ENCODE data around the gene HNRNPF. TPM values are rescaled to one million over a fixed set of nuclear protein-coding genes. Genes with fewer than 3 reads are reported as not detected.
"Not testable (repeated sequence)": the region's sequence is repeated elsewhere in the genome, so short reads cannot be mapped to it uniquely, and the experiment has no call there.

Gene HNRNPF
- total RNA-seq, 2 donors from 2014 or later, result 214 to 257 TPM

GRCh38 chr10:43426476-43426875 is 17.5 kb upstream of the HNRNPF start:
- intact Hi-C loops (cut with DNase I, micrococcal nuclease); DNase-seq; ATAC-seq: not testable (repeated sequence)

- intact Hi-C loops (cut with DNase I, micrococcal nuclease), result no loop called here
- ATAC-seq, result no peak
- no peak for DNase-seq
Observed at GRCh38 chr10:43424416-43424815, 15.4 kb upstream of the HNRNPF start.

GRCh38 chr10:43421944-43422343 is 13.0 kb upstream of the HNRNPF start:
- ATAC-seq, DNase-seq: not testable (repeated sequence)

GRCh38 chr10:43421519-43421918 is 12.5 kb upstream of the HNRNPF start:
- intact Hi-C loops (cut with DNase I, micrococcal nuclease), result no loop called here
- ATAC-seq, result no peak
- no peak for DNase-seq

More at GRCh38 chr10:43421944-43422343, 13.0 kb upstream of the HNRNPF start:
- intact Hi-C loops (cut with DNase I, micrococcal nuclease), result not testable (repeated sequence)

- intact Hi-C loops (cut with DNase I, micrococcal nuclease), result no loop called here
- no peak for DNase-seq
- no peak for ATAC-seq
Observed at GRCh38 chr10:43421201-43421507, 12.2 kb upstream of the HNRNPF start.

- intact Hi-C loops (cut with DNase I, micrococcal nuclease), result no loop called here
Observed at GRCh38 chr10:43420369-43421200, 11.6 kb upstream of the HNRNPF start.

GRCh38 chr10:43419997-43420368 is 11.0 kb upstream of the HNRNPF start:
- intact Hi-C loops (cut with DNase I, micrococcal nuclease), result no loop called here
- DNase-seq (no peak), ATAC-seq (no peak)

More at GRCh38 chr10:43420369-43421200, 11.6 kb upstream of the HNRNPF start:
- peak; percentile 93 for ATAC-seq
- peak; percentile 85 to 92 for DNase-seq

- DNase-seq (no peak), ATAC-seq (no peak)
- intact Hi-C loops (cut with DNase I, micrococcal nuclease), result no loop called here
Observed at GRCh38 chr10:43417950-43418768, 9.2 kb upstream of the HNRNPF start.

GRCh38 chr10:43415544-43415943 is 6.6 kb upstream of the HNRNPF start:
- ATAC-seq, result no peak
- intact Hi-C loops (cut with DNase I, micrococcal nuclease), result no loop called here
- no peak for DNase-seq

- intact Hi-C loops (cut with DNase I, micrococcal nuclease), result no loop called here
- no peak for ATAC-seq
- DNase-seq, result no peak
Observed at GRCh38 chr10:43411536-43411935, 2.5 kb upstream of the HNRNPF start.

GRCh38 chr10:43410345-43410744 is 1.4 kb upstream of the HNRNPF start:
- intact Hi-C loops (cut with DNase I, micrococcal nuclease), result no loop called here
- DNase-seq (no peak), ATAC-seq (no peak)

GRCh38 chr10:43409385-43410109 is 561 bp upstream of the HNRNPF start:
- DNase-seq (peak; percentile 58 to 77), ATAC-seq (peak; percentile 29)
- intact Hi-C loops (cut with DNase I, micrococcal nuclease), result no loop called here

- ATAC-seq, result no peak
- intact Hi-C loops (cut with DNase I, micrococcal nuclease), result no loop called here
- DNase-seq, result no peak
Observed at GRCh38 chr10:43408331-43408709, 666 bp downstream of the HNRNPF start.

- intact Hi-C loops (cut with DNase I, micrococcal nuclease), result no loop called here
- ATAC-seq (peak; percentile 69), DNase-seq (peak; percentile 95 to 96)
Observed at GRCh38 chr10:43407576-43408330, 1.2 kb downstream of the HNRNPF start.

GRCh38 chr10:43407148-43407575 is 1.8 kb downstream of the HNRNPF start:
- intact Hi-C loops (cut with DNase I, micrococcal nuclease), result no loop called here
- peak; percentile 36 for ATAC-seq
- peak in 1 of 2 donors; percentile 74 for DNase-seq

GRCh38 chr10:43404704-43405084 is 4.3 kb downstream of the HNRNPF start:
- DNase-seq (no peak), ATAC-seq (no peak)
- intact Hi-C loops (cut with DNase I, micrococcal nuclease), result no loop called here

- no peak for DNase-seq
- intact Hi-C loops (cut with DNase I, micrococcal nuclease), result no loop called here
- no peak for ATAC-seq
Observed at GRCh38 chr10:43403911-43404703, 4.9 kb downstream of the HNRNPF start.

- intact Hi-C loops (cut with DNase I, micrococcal nuclease), result no loop called here
- DNase-seq (peak in 1 of 2 donors; percentile 54), ATAC-seq (peak; percentile 32)
Observed at GRCh38 chr10:43402880-43403452, 6.0 kb downstream of the HNRNPF start.

All from left colon (tissue), 2 donors.